Uterus (tissue), 4 donors: ENCODE data around the gene SLC29A1. TPM values are rescaled to one million over a fixed set of nuclear protein-coding genes. Genes with fewer than 3 reads are reported as not detected.

Source experiments
- DNase-seq, 2 donors: peaks; one replicate each; pipeline ENCODE4 v3.0.0-alpha.2; 2019 to 2020
- H3K27ac ChIP-seq, 2 donors: fragments of 200-600 bp; sonication (generic); 1 replicate in 1 of 2; 2 replicates in 1 of 2; pipeline ENCODE4 v1.5.1; 2016 to 2018
- H3K27me3 ChIP-seq, 2 donors: fragments of 200-600 bp; sonication (generic); one replicate each; pipeline ENCODE4 v1.5.1; 2018 to 2019; ENCODE audit warnings: control low read depth in 1 of 2
- H3K36me3 ChIP-seq, 2 donors: fragments of 200-600 bp; sonication (generic); one replicate each; pipeline ENCODE4 v1.5.1; 2019; ENCODE audit warnings: control low read depth in 1 of 2
- H3K4me1 ChIP-seq, 2 donors: fragments of 200-600 bp; sonication (generic); one replicate each; pipeline ENCODE4 v1.5.1; 2018 to 2019; ENCODE audit warnings: control low read depth in 1 of 2
- H3K4me3 ChIP-seq, 2 donors: fragments of 200-600 bp; sonication (generic); 1 replicate in 1 of 2; 2 replicates in 1 of 2; pipeline ENCODE4 v1.5.1; 2018 to 2019; ENCODE audit warnings: mild to moderate bottlenecking in 1 of 2
- H3K9me3 ChIP-seq, 2 donors: fragments of 200-600 bp; sonication (generic); one replicate each; pipeline ENCODE4 v1.5.1; 2019; ENCODE audit warnings: control low read depth in 1 of 2
- POLR2A ChIP-seq, 2 donors: fragments of 450-650 bp; IDR thresholded peaks; one replicate each; pipeline ENCODE4 v1.6.1; 2016; ENCODE audit warnings: antibody characterized with exemption in 2 of 2, mild to moderate bottlenecking in 1 of 2, moderate library complexity in 1 of 2
- intact Hi-C: fragments of 100-400 bp; cut with DNase I; formaldehyde crosslinking; loops from one replicate; pipeline ENCODE4 v1.15.1; 2023; ENCODE audit warnings: low total_unique reads
- total RNA-seq, 4 donors: library from RNA; depleted of rRNA in 3 of 4; stranded (reverse); fragments of >200 nt in 3 of 4; gene quantifications; one replicate each; pipeline versions ENCODE4 v1.1.0 to v1.2.4, GENCODE V29; 2014 to 2023
- TF ChIP-seq, protein P1 (sequence below), 4 experiments: fragments of 200-600 bp in 2 of 4; fragments of 450-650 bp in 2 of 4; sonication (generic) in 2 of 4; IDR thresholded peaks; one replicate each; pipeline ENCODE4 v1.5.1; 2016 to 2019; ENCODE audit warnings: antibody characterized with exemption in 4 of 4, mild to moderate bottlenecking in 2 of 4, moderate library complexity in 1 of 4
- donor health status: DM: yes; HTN: yes; CAD: no.

SLC29A1 gene
- total RNA-seq, 4 donors from 2014 or later: 29.9 to 150 (median 95.1) TPM

DNA sequence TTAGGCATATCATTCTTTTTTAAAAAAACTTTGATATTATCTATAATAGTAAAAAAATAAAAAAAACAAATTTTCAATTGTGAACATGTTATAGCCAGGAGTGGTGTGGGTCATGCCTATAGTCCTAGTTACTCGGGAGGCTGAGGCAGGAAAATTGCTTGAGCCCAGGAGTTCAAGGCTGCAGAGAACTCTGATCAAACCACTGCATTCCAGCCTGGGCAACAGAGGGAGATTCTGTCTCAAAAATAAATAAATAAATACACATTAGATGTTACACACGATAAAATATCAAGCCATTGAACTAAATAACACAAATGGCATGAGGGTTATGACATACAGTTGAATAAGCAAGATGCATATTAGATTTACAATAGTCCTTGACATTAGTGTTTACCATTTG lies 34.6 kb upstream of the SLC29A1 start:
- no peaks in the 10 kb centered on the region for H3K27me3 ChIP-seq
- no peak for TF ChIP-seq POLR2A (IDR thresholded peaks at IDR 0.05)
- TF ChIP-seq, protein P1, sequence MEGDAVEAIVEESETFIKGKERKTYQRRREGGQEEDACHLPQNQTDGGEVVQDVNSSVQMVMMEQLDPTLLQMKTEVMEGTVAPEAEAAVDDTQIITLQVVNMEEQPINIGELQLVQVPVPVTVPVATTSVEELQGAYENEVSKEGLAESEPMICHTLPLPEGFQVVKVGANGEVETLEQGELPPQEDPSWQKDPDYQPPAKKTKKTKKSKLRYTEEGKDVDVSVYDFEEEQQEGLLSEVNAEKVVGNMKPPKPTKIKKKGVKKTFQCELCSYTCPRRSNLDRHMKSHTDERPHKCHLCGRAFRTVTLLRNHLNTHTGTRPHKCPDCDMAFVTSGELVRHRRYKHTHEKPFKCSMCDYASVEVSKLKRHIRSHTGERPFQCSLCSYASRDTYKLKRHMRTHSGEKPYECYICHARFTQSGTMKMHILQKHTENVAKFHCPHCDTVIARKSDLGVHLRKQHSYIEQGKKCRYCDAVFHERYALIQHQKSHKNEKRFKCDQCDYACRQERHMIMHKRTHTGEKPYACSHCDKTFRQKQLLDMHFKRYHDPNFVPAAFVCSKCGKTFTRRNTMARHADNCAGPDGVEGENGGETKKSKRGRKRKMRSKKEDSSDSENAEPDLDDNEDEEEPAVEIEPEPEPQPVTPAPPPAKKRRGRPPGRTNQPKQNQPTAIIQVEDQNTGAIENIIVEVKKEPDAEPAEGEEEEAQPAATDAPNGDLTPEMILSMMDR (IDR thresholded peaks at IDR 0.05): no peak
- no peaks in the 10 kb centered on the region for H3K9me3 ChIP-seq
- no peak for DNase-seq
- H3K27ac ChIP-seq: no peak overlapping the region
- H3K4me1 ChIP-seq: no peaks in the 10 kb centered on the region
- intact Hi-C loops: no loop called here
- no peaks in the 10 kb centered on the region for H3K36me3 ChIP-seq
- H3K4me3 ChIP-seq: no peak overlapping the region

DNA sequence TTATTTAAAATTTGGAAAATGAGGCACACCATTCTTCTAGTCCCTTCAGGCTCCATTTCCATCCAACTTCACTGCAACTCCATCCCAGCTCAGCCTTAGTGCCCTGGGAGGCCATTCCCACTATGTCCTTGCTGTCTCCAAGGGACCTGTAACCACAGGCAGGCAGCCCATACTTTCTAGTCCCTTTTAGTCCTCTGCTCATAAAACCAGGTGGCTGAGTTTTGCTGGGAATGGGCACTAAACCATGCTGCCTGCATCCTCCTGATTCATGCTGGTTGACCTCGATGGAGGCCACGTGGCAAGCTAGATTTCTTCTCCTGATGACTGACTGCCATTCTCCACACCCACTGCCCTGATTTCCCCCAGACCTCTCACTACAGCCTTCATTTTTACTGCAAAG lies 34.1 kb upstream of the SLC29A1 start:
- H3K36me3 ChIP-seq: no peaks in the 10 kb centered on the region
- no peaks in the 10 kb centered on the region for H3K9me3 ChIP-seq
- no peak overlapping the region for H3K4me3 ChIP-seq
- no peak for DNase-seq
- no peak for TF ChIP-seq POLR2A (IDR thresholded peaks at IDR 0.05)
- TF ChIP-seq, protein P1 (IDR thresholded peaks at IDR 0.05): no peak
- H3K27me3 ChIP-seq: no peaks in the 10 kb centered on the region
- intact Hi-C loops: no loop called here
- no peak overlapping the region for H3K27ac ChIP-seq
- no peaks in the 10 kb centered on the region for H3K4me1 ChIP-seq

GRCh38 chr6:44190715-44191114 lies 32.7 kb upstream of the SLC29A1 start:
- DNase-seq: no peak
- H3K4me1 ChIP-seq: no peaks in the 10 kb centered on the region
- no peak overlapping the region for H3K4me3 ChIP-seq
- H3K27ac ChIP-seq: no peak overlapping the region
- intact Hi-C loops: no loop called here
- no peaks in the 10 kb centered on the region for H3K27me3 ChIP-seq
- no peaks in the 10 kb centered on the region for H3K9me3 ChIP-seq
- TF ChIP-seq, protein P1 (IDR thresholded peaks at IDR 0.05): no peak
- TF ChIP-seq POLR2A (IDR thresholded peaks at IDR 0.05): no peak
- no peaks in the 10 kb centered on the region for H3K36me3 ChIP-seq

DNA sequence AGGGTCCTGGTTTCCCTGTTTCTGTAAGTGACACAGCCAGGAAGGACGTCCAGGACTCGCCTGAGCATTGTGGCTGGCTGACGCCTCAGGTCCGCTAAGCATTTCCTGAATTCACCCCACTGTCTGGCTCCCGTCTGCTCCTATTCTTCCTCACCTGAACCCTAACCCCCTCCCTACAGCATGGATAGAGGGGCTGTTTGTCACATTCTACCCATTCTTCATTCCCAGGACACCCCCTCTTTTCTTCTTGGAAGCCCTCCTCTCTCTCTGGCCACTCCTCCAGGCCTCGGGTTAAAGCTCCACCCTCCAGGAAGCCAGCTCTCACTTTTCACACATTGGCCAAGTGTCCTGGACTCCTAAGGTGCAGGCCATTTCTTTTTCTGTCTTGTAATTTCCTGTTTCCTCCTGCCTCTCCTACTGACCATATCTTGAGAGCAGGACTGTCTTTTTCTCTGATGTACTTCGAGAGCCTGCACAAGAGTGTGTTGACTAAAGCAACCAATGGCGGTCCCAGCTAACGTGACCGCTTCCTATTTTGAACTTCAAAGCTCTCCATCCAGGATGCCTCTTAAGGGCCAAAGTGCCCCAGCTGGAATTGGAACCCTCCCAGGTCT lies 30.9 kb upstream of the SLC29A1 start:
- no peak overlapping the region for H3K4me3 ChIP-seq
- peak overlapping the region; percentile 22 to 45 for H3K27ac ChIP-seq
- H3K9me3 ChIP-seq: no peaks in the 10 kb centered on the region
- DNase-seq: no peak
- no peaks in the 10 kb centered on the region for H3K4me1 ChIP-seq
- TF ChIP-seq, protein P1 (IDR thresholded peaks at IDR 0.05): no peak
- TF ChIP-seq POLR2A (IDR thresholded peaks at IDR 0.05): no peak
- intact Hi-C loops: no loop called here
- H3K36me3 ChIP-seq: no peaks in the 10 kb centered on the region
- H3K27me3 ChIP-seq: no peaks in the 10 kb centered on the region

DNA sequence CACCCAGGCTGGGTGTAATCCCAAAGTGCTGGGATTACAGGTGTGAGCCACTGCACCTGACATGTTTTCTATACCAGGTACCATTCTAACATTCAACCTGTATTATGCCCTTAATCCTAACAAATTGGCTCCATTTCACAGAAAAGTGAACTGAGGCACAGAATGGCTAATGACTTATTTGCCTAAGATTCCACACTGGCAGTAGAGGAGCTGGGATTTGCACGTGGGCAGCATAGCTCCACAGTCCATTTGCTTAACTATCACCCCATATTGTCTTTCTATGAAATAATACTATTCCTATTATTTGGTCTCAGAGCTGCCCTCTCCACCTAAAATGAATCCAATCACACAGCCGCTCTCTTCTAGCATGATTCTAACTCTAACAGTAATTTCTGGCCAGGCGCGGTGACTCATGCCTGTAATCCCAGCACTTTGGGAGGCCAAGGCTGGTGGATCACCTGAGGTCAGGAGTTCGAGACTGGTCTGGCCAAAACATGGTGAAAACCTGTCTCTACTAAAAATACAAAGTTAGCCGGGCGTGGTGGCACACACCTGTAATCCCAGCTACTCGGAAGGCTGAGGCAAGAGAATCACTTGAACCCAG lies 30.0 kb upstream of the SLC29A1 start:
- TF ChIP-seq POLR2A (IDR thresholded peaks at IDR 0.05): no peak
- TF ChIP-seq, protein P1 (IDR thresholded peaks at IDR 0.05): no peak
- H3K27me3 ChIP-seq: no peaks in the 10 kb centered on the region
- H3K9me3 ChIP-seq: no peaks in the 10 kb centered on the region
- intact Hi-C loops: no loop called here
- DNase-seq: no peak
- H3K4me3 ChIP-seq: no peak overlapping the region
- no peaks in the 10 kb centered on the region for H3K36me3 ChIP-seq
- H3K4me1 ChIP-seq: no peaks in the 10 kb centered on the region
- H3K27ac ChIP-seq: no peak overlapping the region
